ENCODE results near the gene RAB39A. TPM values are rescaled to one million over a fixed set of nuclear protein-coding genes. Genes with fewer than 3 reads are reported as not detected.
A peak's percentile ranks its signal among the peaks of the same experiment; 100 is the strongest.

RAB39A gene
- total RNA-seq, 1 donor from 2014 or later, result 0.10 TPM

DNA sequence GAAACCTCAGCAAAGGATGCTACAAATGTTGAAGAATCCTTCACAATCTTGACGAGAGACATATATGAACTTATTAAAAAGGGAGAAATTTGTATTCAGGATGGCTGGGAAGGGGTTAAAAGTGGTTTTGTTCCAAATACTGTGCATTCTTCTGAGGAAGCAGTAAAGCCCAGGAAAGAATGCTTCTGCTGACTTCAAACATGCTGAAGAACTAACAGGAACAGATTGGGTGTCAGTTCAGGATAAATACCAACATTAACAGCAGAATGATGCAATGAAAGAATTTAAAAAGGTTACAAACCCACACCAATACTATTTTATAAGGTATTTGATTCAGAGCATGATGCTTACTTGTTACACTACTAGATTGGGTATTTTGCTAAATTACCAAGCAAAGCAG is 33.9 kb downstream of the RAB39A start:
- no peak for DNase-seq (ENCODE audit: low read depth)

DNA sequence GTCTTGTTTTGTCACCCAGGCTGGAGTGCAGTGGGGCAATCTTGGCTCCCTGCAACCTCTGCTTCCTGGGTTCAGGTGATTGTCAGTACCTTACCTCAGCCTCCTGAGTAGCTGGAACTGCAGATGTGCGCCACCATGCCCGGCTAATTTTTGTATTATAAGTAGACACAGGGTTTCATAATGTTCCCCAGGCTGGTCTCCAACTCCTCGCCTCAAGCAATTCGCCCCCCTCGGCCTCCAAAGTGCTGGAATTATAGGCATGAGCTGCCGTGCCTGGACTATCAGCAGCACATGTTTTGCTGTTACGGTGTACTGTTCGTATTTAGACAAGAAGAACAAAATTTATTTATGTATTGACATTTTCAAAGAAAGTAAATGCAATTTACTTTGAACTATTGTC is 34.8 kb downstream of the RAB39A start:
- no peak for DNase-seq (ENCODE audit: low read depth)

DNA sequence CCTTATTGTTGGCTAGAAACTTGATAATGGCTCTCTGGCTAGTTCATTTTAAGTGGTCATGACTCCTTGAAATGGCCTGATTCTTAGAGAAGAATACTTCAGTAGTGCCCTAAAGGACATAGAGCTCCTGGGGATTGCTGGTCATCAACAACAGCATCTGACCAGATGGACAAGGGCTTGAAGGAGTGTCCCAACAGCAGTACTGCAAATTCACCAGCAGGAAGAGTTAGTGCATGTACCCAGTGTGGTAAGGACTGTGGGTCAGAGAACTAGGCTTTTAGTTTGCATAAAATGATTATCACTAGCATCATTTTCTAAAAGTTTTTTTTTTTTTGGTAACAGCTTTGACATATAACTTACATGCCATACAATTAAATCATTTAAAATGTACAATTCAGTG is 41.0 kb downstream of the RAB39A start:
- DNase-seq (ENCODE audit: low read depth), result no peak

DNA sequence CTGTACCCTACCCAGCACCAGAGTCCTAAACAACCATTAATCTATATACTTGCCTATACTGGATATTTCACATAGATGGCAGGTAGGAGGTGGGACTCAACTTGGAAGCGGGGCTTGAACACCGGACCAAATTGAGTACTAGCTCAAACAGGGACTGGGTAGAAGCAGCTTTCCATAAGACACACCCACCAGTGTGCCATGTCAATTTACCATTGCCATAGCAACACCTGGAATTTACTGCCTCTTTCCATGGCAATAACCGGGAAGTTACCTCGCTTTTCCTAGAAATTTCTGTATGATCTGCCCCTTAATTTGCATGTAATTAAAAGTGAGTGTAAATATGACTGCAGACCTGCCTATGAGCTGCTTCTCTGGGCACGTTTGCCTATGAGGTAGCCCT is 41.8 kb downstream of the RAB39A start:
- no peak for DNase-seq (ENCODE audit: low read depth)

DNA sequence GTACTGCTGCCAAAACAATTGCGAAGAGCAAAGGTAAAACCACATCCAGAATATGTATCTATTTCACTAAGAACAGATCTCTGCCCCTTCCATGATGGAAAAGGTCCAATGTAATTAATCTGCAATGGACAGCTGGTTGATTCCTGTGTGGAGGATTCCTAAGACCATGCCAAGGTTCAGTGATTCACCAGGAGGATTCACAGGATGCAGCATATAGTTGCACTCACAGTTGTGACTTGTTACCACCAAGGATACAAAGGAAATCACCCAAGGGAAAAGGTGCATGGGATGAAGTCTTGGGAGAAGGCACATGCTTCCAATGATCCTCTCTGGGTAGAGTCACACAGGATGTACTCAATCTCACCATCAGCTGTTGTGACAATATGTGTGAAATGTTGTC is 45.4 kb downstream of the RAB39A start:
- no peak for DNase-seq (ENCODE audit: low read depth)

DNA sequence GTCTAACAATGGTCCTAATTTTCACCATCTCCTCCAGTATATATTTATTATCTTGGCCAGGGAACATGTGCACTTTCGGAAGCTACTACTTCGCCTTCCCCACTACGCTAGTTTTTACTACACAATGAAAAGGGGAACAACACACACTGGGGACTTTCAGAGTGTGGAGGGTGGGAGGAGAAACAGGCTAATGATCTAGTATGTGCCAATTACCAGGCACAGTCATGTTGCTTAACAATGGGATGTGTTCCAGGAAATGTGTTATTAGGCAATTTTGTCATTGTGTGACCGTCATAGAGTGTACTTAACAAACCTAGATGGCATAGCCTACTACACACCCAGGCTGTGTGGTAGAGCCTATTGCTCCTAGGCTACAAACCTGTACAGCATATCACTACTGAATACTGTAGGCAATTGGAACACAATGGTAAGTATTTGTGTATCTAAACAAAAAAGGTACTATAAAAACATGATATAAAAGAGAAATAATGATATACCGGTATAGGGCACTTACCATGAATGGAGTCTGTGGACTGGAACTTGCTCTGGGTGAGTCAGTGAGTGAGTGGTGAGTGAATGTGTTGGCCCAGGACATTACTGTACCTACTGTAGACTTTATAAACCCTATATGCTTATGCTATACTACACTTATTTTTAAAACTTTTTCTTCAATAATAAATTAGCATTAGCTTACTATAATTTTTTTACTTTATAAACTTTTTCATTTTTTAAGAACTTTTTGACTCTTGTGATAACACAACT is 60.3 kb downstream of the RAB39A start:
- DNase-seq (ENCODE audit: low read depth), result peak; percentile 65

DNA sequence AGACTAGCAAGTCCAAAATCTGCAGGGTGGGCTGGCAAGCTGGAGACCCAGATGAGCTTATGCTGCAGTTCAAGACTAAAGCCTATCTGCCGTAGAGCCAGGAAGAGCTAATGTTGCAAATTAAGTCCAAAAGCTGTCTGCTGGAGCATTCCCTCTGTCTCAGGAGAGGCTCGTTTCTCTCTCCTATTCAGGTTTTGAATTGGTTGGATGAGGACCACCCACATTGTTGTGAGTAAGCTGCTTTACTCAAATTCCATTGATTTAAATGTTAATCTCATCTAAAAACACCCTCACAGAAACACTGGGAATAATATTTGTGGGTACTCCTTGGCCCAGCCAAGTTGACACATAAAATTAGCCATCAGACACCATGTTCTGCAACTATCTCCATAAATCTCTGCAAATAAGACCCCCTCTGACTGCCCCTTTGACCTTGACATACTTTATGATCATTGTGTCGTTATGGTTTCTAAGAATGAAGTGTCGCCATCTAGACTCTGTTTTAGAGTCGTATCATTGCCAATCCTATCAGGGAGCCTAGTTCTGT is 63.7 kb downstream of the RAB39A start:
- DNase-seq (ENCODE audit: low read depth), result no peak

DNA sequence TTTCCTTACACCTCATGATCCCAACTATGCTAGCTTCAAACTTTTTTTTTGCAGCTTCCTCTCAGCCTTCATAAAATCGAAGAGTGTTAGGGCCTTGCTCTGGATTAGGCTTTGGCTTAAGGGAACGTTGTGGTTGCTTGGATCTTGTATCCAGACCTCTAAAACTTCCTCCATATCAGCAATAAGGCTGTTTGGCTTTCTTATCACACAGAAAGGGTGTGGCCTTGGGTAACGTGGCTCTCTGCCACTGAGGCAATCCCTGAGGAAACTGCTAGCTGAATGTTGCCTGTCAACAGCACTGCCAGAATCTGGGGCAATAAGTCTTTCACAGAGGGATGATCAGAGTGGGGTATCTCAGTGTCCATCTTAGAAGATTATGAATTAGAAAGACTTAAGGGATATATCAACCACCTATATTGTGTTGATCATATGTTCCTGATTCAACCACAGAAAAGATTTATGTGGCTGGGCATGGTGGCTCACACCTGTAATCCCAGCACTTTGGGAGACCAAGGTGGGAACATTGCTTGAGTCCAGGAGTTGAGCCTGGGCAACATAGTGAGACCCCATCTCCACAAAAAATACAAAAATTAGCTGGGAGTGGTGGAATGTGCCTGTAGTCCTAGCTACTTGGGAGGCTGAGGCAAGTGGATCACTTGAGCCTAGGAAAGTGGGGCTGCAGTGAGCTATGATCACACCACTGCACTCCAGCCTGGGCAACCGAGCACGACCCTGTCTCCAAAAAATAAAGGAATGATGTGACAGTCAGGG is 67.9 kb downstream of the RAB39A start:
- DNase-seq (ENCODE audit: low read depth), result no peak

DNA sequence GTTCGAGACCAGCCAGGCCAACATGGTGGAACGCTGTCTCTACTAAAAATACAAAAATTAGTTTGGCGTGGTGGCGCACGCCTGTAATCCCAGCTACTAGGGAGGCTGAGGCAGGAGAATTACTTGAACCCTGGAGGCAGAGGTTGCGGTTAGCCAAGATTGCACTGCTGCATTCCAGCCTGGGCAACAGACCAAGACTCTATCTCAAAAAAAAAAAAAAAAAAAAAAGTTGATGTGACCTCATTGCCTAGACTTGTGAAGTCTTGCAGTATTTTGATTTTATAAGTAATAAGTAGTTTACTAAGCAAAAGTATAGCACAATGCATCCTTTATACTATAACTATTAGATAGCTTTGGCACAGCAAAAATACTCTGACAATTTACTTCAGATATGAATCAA is 70.5 kb downstream of the RAB39A start:
- no peak for DNase-seq (ENCODE audit: low read depth)

DNA sequence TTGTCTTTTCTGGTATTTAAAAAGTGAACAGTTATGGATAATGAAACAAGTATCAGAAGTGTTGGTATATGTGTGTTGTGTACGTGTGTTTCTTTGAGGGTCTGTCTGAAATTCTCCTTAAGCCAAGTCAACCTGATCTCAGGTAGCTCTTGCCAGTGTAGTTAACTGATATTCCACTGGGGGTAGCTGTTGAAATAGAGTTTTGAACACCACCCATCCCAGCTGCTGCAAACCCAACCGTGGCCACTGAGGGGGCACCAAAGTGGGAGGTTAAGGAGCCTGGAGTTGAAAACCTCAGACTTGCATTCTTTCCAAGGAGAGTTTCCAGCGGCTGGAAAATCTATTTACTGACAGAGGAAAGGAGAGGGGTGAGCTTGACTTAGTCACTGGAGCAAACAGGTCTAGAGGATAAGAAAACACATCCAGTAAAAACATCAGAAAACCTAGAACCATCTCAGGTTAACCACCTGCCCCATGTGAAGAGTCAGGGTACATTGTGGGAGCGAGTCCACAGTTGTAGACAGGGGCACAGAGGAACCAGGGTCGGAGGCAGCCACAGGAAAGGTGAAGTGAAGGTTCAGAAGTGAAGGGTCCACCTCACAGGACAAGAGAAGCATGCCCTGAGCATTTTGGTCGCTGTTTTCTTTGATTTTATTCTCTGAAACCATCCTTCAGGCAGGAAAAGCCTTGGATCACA is 71.7 kb downstream of the RAB39A start:
- peak; percentile 72 for DNase-seq (ENCODE audit: low read depth)

DNA sequence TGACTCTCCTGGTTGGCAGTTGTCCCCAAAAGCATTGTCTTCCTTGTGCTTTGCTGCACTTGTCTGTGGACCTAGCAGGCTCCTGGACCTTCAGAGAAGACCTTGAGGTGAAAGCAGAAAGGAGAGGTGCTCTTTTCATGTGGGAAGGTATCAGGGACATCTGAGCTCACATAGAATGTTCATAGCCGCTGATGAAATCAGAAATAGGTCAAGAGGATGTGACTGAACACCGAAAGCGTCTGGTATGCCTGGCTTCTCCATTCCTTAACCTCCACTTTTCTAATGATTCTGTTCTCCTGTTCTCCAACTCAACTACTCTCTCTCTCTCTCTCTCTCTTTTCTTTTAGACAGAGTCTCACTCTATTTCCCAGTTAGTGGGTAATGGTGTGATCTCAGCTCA is 74.2 kb downstream of the RAB39A start:
- no peak for DNase-seq (ENCODE audit: low read depth)

DNA sequence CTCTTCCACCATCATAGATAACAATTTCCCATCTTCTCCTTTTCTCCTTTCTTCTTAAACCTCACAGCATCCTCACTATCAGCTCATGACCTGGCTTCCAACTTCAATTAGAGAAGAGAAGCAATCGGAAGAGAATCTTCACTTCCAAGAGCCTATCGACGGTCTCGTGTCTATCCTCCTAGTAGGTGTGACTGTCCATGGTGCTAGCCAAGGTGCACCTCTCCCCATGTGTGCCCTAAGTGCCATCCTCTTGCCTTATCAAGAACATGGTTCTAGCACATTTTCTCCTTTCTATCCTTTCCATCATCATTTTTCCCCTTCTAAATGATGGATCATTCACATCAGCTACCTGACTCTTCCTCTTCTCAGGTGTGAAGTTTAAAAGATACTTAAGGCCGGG is 75.4 kb downstream of the RAB39A start:
- DNase-seq (ENCODE audit: low read depth), result no peak

DNA sequence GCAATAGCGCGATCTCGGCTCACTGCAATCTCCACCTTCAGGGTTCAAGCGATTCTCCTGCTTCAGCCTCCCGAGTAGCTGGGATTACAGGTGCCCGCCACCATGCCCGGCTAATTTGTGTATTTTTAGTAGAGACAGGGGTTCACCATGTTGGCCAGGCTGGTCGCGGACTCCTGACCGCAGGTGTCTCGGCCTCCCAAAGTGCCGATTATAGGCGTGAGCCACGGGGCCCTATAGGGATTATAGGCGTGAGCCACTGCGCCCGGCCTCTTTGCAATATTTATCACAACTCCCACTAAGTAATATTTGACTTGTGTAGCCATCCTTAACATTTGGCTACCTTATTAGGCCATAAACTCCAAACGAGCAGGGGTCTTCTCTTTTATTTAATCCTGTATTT is 79.6 kb downstream of the RAB39A start:
- no peak for DNase-seq (ENCODE audit: low read depth)

DNA sequence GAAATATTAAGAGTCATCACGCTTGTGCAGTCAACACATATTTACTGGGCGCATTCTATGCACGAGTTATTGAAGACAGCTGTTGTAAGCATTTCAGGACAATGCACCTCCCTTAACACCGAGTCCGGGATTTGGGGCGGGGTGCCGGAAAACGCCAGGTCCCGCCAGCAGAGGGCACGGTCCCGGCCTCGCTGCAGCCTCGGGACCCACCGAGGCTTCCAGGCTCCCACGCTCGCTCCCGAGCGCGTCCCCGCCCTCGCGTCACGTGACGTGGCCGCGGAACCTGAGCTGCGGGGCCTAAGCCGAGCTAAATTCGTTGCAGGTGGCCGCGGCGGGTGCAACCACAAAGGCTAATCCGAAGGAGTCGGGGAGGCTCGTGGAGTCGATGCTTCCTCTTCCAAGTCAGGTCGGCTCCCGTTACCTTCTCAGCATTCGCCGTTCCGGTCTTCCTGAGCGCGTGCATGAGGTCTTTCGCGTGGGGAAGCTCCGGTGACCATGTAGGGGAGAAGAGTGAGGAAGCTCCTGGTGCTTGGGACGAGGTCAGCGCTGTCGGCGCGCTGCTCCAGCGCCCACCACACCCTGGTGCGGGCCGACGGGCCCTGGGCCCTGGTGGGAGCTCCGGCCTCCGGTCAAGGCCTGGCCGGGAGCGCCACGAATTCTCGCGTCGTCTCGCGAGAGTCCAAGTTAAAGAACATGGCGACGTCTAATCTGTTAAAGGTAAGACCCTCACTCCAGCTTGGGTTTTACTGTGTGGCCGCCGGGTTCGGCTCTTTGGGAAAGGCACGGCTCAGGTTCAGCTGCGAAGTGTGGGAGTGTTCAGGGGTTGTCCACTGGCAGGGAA is 80.6 kb downstream of the RAB39A start, which contains the start of gene CUL5:
Gene CUL5 (plus strand): TSS at position 243 of the 841 bp plus-strand sequence. CDS start 451 bp downstream, at position 694.
- DNase-seq (ENCODE audit: low read depth), result peak; percentile 76

DNA sequence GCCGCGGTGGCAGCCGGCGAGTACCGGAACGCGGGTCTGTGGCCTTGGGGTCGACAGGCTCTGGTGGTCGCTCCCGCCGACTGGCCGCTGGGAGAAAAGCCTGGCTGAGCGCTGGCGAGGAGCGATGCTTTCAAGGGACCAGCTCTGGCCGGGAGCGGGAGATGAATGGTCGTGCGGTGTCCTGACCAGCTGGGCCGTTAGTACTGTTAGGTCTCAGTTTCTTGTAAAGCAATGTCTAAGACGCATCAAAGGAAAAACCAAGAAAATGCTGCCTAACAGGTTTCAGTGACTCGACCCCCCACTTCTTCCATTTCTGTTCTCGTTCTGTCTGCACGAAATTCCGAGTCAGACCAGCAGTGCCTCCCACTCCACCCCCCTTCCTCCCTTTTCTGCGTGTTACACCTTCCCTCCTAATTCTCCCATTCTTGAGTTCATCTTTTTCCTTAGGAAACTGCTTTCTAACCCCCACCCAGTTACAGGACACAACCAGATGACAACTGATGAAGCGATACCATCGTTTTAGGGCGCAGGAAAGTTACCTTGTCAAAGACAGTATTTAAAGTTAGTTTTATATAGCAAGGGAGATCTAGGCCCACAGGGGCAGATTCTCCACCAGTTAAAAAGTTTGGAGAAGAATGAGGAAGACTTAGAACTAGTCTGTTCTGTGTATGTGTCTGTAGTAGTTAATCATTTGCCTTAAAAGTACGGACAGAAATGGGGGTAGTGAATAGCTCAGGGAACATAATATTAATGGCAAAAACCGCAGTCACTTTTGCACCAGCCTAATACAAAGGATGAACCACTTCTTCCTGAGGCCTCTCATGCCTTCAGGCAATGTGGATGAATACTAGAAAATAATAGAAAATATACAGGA is 81.5 kb downstream of the RAB39A start:
- DNase-seq (ENCODE audit: low read depth), result peak; percentile 38

DNA sequence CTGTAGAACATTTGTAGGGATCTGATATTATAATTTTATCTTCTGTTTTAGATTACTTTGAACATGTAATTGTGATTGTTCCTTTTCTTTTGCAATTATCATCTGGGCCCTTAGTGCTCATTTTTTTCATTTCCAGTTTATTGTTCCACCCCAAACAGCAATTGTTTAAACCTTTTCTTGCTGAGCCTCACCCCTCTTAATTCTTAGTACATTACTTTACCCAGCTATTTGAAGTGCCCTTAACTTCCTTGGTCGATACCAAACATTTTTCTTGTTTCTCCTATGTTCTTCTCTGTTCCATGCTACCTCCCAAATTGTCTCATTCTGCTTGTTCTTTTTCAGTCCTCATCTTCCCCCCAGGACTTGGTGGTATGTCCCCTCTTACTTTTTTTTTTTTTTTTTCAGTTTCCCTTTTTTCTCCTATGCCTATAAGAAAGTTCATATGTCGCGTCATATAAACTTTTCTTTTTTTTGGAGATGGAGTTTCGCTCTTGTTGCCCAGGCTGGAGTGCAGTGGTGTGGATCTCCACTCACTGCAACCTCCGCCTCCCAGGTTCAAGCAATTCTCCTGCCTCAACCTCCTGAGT is 84.0 kb downstream of the RAB39A start:
- DNase-seq (ENCODE audit: low read depth), result no peak
